ENCODE results near the gene CCDC150. TPM values are rescaled to one million over a fixed set of nuclear protein-coding genes. Genes with fewer than 3 reads are reported as not detected.
"Not testable (repeated sequence)": the region's sequence is repeated elsewhere in the genome, so short reads cannot be mapped to it uniquely, and the experiment has no call there.

Gene CCDC150
- total and polyA plus RNA-seq, 2 donors from 2014 or later, result 2.3 to 7.3 TPM

DNA sequence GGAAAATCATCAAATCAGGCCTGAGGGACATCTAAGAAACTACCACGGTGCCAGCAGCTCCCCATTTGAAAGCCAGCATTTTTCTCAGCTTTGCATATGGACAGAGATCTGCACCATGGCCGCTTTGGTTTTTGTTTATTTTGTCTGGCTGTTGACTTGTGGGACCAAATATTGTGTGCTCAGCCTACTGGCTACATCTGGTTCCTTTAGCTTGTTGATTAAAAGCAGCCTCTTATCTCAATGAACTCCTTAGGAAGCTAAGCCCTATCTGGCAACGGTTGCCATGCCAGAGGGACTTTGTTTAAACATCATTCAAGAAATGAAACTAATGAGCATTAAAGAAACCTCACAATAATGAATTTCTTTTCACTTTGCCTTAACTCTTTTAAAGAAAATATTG lies 32.4 kb upstream of the CCDC150 start:
- H3K27me3 ChIP-seq (ENCODE audit: control insufficient read depth, insufficient read depth, low read length), result no peaks in the 10 kb centered on the region

DNA sequence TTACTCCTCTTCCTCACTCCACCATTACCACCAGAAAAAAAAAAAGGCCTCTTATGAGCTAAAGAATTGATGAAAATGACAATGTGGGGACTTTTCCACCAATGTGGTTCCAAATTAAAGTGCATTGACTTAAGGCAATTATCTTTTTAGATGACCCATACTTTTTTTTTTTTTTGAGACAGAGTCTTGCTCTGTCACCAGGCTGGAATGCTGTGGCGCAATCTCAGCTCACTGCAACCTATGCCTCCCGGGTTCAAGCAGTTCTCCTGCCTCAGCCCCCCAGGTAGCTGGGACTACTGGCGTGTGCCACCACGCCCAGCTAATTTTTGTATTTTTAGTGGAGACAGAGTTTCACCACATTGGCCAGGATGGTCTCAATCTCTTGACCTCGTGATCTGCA lies 31.6 kb upstream of the CCDC150 start:
- H3K27ac ChIP-seq (ENCODE audit: low read depth in 2 of 2, low read length in 2 of 2); H3K36me3 ChIP-seq (ENCODE audit: control insufficient read depth in 2 of 3, insufficient read depth in 3 of 3, low read length in 3 of 3); H3K27me3 ChIP-seq (ENCODE audit: control insufficient read depth, insufficient read depth, low read length); FAIRE-seq; H3K9me3 ChIP-seq (ENCODE audit: control insufficient read depth in 2 of 3, insufficient read depth in 1 of 3, low read length in 3 of 3); H3K4me1 ChIP-seq (ENCODE audit: control insufficient read depth in 2 of 3, insufficient read depth in 2 of 3, low read depth in 1 of 3, low read length in 3 of 3); H3K9ac ChIP-seq (ENCODE audit: low read length in 3 of 3); DNase-seq; intact Hi-C loops (cut with DNase I); H3K4me3 ChIP-seq (ENCODE audit: low read length in 3 of 3): not testable (repeated sequence)

More for the DNA sequence above, 32.4 kb upstream of the CCDC150 start:
- no peak overlapping the region for H3K27ac ChIP-seq (ENCODE audit: low read depth in 2 of 2, low read length in 2 of 2)
- no peak overlapping the region for H3K9ac ChIP-seq (ENCODE audit: low read length in 3 of 3)
- DNase-seq (no peak), FAIRE-seq (no peak)
- no peaks in the 10 kb centered on the region for H3K9me3 ChIP-seq (ENCODE audit: control insufficient read depth in 2 of 3, insufficient read depth in 1 of 3, low read length in 3 of 3)
- no peak overlapping the region for H3K4me3 ChIP-seq (ENCODE audit: low read length in 3 of 3)
- TF ChIP-seq, protein P1, sequence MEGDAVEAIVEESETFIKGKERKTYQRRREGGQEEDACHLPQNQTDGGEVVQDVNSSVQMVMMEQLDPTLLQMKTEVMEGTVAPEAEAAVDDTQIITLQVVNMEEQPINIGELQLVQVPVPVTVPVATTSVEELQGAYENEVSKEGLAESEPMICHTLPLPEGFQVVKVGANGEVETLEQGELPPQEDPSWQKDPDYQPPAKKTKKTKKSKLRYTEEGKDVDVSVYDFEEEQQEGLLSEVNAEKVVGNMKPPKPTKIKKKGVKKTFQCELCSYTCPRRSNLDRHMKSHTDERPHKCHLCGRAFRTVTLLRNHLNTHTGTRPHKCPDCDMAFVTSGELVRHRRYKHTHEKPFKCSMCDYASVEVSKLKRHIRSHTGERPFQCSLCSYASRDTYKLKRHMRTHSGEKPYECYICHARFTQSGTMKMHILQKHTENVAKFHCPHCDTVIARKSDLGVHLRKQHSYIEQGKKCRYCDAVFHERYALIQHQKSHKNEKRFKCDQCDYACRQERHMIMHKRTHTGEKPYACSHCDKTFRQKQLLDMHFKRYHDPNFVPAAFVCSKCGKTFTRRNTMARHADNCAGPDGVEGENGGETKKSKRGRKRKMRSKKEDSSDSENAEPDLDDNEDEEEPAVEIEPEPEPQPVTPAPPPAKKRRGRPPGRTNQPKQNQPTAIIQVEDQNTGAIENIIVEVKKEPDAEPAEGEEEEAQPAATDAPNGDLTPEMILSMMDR (IDR thresholded peaks at IDR 0.05; ENCODE audit: borderline replicate concordance, extremely low read depth, insufficient read depth), result no peak
- intact Hi-C loops (cut with DNase I), result no loop called here
- H3K4me1 ChIP-seq (ENCODE audit: control insufficient read depth in 2 of 3, insufficient read depth in 2 of 3, low read depth in 1 of 3, low read length in 3 of 3), result no peaks in the 10 kb centered on the region
- no peaks in the 10 kb centered on the region for H3K36me3 ChIP-seq (ENCODE audit: control insufficient read depth in 2 of 3, insufficient read depth in 3 of 3, low read length in 3 of 3)

DNA sequence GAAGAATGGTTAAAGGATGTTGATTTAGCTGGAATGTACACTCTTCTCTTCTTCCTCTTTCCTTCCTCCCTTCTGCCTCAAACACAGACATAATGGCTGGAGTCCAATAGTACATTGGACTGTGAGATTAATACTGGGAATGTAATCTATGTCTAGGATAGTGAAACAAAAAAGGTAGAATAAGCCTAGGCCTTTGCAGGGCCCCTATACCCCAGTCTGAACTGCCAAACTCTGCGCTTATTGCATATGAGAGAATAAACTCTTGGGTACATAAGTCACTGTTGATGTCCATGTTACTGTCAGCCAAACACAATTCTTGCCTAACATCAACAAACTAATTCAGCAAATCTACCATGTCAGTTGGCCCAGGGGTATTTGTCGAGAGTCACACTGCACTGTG lies 29.7 kb upstream of the CCDC150 start:
- H3K4me1 ChIP-seq (ENCODE audit: control insufficient read depth in 2 of 3, insufficient read depth in 2 of 3, low read depth in 1 of 3, low read length in 3 of 3), result no peaks in the 10 kb centered on the region
- FAIRE-seq, result no peak
- H3K27ac ChIP-seq (ENCODE audit: low read depth in 2 of 2, low read length in 2 of 2), result no peak overlapping the region
- intact Hi-C loops (cut with DNase I), result no loop called here
- no peaks in the 10 kb centered on the region for H3K9me3 ChIP-seq (ENCODE audit: control insufficient read depth in 2 of 3, insufficient read depth in 1 of 3, low read length in 3 of 3)
- DNase-seq, result no peak
- H3K27me3 ChIP-seq (ENCODE audit: control insufficient read depth, insufficient read depth, low read length), result no peaks in the 10 kb centered on the region
- H3K4me3 ChIP-seq (ENCODE audit: low read length in 3 of 3), result no peak overlapping the region
- TF ChIP-seq, protein P1 (IDR thresholded peaks at IDR 0.05; ENCODE audit: borderline replicate concordance, extremely low read depth, insufficient read depth), result no peak
- no peak overlapping the region for H3K9ac ChIP-seq (ENCODE audit: low read length in 3 of 3)
- H3K36me3 ChIP-seq (ENCODE audit: control insufficient read depth in 2 of 3, insufficient read depth in 3 of 3, low read length in 3 of 3), result no peaks in the 10 kb centered on the region

DNA sequence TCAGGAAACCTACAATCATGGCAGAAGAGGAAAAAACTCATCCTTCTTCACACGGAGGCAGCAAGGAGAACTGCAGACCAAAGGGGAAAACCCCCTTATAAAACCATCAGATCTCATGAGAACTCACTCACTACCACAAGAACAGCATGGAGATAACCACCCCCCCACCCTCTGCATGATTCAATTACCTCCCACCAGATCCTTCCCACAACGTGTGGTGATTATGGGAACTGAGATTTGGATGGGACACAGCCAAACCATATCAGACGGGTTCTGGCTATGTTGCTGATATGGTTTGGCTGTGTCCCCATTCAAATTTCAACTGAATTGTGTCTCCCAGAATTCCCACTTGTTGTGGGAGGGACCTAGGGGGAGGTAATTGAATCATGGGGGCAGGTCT lies 28.7 kb upstream of the CCDC150 start:
- no peak overlapping the region for H3K27ac ChIP-seq (ENCODE audit: low read depth in 2 of 2, low read length in 2 of 2)
- no peak overlapping the region for H3K9ac ChIP-seq (ENCODE audit: low read length in 3 of 3)
- intact Hi-C loops (cut with DNase I), result no loop called here
- no peaks in the 10 kb centered on the region for H3K9me3 ChIP-seq (ENCODE audit: control insufficient read depth in 2 of 3, insufficient read depth in 1 of 3, low read length in 3 of 3)
- no peaks in the 10 kb centered on the region for H3K27me3 ChIP-seq (ENCODE audit: control insufficient read depth, insufficient read depth, low read length)
- H3K36me3 ChIP-seq (ENCODE audit: control insufficient read depth in 2 of 3, insufficient read depth in 3 of 3, low read length in 3 of 3), result no peaks in the 10 kb centered on the region
- FAIRE-seq (no peak), DNase-seq (no peak)
- H3K4me1 ChIP-seq (ENCODE audit: control insufficient read depth in 2 of 3, insufficient read depth in 2 of 3, low read depth in 1 of 3, low read length in 3 of 3), result no peaks in the 10 kb centered on the region
- TF ChIP-seq, protein P1 (IDR thresholded peaks at IDR 0.05; ENCODE audit: borderline replicate concordance, extremely low read depth, insufficient read depth), result no peak
- no peak overlapping the region for H3K4me3 ChIP-seq (ENCODE audit: low read length in 3 of 3)

All from kidney (tissue), 14 donors.